Loucy (cell line): ENCODE results near the gene GCHFR.

ENCODE experiments used
- CTCF ChIP-seq: fragments of 200-600 bp; sonication (generic); conservative IDR thresholded peaks from 2 replicates; pipeline ENCODE4 v1.5.1; 2014; ENCODE audit warnings: mild to moderate bottlenecking, antibody characterized with exemption, low read length
- EZH2phosphoT487 ChIP-seq: fragments of 200-600 bp; IDR thresholded peaks from 2 replicates; pipeline ENCODE4 v1.6.1; 2018; ENCODE audit warnings: antibody characterized with exemption, mild to moderate bottlenecking, moderate library complexity, borderline replicate concordance

- TF ChIP-seq CTCF: no peak
- no peak for TF ChIP-seq EZH2phosphoT487
Observed at GRCh38 chr15:40750885-40751284, 13.0 kb upstream of the GCHFR start.
